ENCODE results near the gene JAML.

The JAML gene

GRCh38 chr11:118224511-118225188 lies at the start of gene JAML:
Gene JAML (minus strand): TSS chr11:118225011. CDS start chr11:118214866, 10,145 bp downstream.
- no peak for DNase-seq
- in situ Hi-C loops (cut with MboI; ENCODE audit: low pct_unique_long_range_greater_than_20kb, low sequenced_read_pairs): no loop called here

GRCh38 chr11:118274186-118274585 lies 49.4 kb upstream of the JAML start:
- in situ Hi-C loops (cut with MboI; ENCODE audit: low pct_unique_long_range_greater_than_20kb, low sequenced_read_pairs): no loop called here
- DNase-seq: no peak

DNA sequence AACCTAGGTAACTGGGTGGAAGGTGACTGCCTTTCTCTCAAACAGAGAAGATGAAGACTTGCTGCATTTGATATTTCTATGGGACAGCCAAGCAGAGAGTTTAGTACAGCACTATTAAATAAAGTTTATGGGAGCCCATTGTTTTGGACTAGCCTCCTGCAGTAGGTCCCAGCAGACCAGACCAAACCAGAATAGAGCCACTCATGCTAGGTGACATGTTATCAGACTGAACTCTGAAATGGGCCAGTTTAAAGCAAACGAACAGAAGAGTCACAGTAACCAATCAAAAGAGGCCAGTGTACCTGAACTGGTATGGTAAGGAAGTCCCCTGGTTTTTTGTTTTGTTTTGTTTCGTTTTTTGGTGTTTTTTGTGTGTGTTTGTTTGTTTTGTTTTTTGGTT lies 47.2 kb upstream of the JAML start:
- in situ Hi-C loops (cut with MboI; ENCODE audit: low pct_unique_long_range_greater_than_20kb, low sequenced_read_pairs): no loop called here

DNA sequence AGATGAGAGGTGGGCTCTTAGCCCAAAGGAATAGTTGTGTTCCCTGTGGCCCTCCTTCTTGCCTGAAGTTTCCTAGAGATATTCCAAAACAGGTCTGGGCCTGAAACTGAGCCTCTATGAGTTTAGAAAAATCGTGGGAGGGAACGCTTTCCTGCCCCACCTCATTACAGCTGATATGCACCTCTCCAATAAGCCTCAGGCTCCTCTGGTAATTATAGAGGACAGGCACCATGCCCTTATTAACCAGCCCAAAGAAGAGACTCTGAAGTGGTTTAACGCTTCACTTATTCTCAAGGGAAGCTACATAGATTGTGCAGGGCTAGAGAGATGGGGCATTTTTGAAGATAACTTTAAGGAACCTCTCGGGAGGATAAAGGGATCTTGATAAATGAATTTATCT lies 42.7 kb upstream of the JAML start:
- no peak for DNase-seq
- in situ Hi-C loops (cut with MboI; ENCODE audit: low pct_unique_long_range_greater_than_20kb, low sequenced_read_pairs): no loop called here

More for the DNA sequence above, 47.2 kb upstream of the JAML start:
- DNase-seq: no peak

GRCh38 chr11:118265954-118266353 lies 41.1 kb upstream of the JAML start:
- DNase-seq: no peak
- in situ Hi-C loops (cut with MboI; ENCODE audit: low pct_unique_long_range_greater_than_20kb, low sequenced_read_pairs): no loop called here

GRCh38 chr11:118264569-118265465 lies 40.0 kb upstream of the JAML start:
- in situ Hi-C loops (cut with MboI; ENCODE audit: low pct_unique_long_range_greater_than_20kb, low sequenced_read_pairs): no loop called here

GRCh38 chr11:118263695-118264568 lies 39.1 kb upstream of the JAML start, which contains the start of gene MPZL2:
Gene MPZL2 (minus strand): TSS chr11:118264297. CDS start chr11:118264153, 144 bp downstream.
- in situ Hi-C loops (cut with MboI; ENCODE audit: low pct_unique_long_range_greater_than_20kb, low sequenced_read_pairs): no loop called here

More at GRCh38 chr11:118264569-118265465, 40.0 kb upstream of the JAML start:
- DNase-seq: no peak

GRCh38 chr11:118263112-118263511 lies 38.3 kb upstream of the JAML start:
- no peak for DNase-seq
- in situ Hi-C loops (cut with MboI; ENCODE audit: low pct_unique_long_range_greater_than_20kb, low sequenced_read_pairs): no loop called here

More at GRCh38 chr11:118263695-118264568, 39.1 kb upstream of the JAML start, which contains the start of gene MPZL2:
- DNase-seq: peak; percentile 61

GRCh38 chr11:118260353-118260752 lies 35.5 kb upstream of the JAML start:
- no peak for DNase-seq

DNA sequence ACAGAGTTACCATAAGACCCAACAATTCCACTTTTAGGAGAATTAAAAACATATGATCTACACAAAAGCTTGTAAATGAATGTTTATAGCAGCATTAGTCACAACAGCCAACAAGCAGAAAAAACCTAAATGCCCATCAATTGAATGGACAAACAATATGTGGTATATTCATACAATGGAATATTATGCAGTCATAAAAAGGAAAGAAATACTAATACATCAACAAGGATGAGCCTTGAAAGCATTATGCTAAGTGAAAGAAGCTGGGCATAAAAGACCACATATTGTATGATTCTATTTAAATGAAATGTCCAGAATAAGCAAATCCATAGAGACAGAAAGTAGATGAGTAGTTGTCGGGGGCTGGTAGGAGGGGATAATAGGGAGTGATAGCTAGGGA lies 34.3 kb upstream of the JAML start:
- DNase-seq: no peak
- in situ Hi-C loops (cut with MboI; ENCODE audit: low pct_unique_long_range_greater_than_20kb, low sequenced_read_pairs): no loop called here

More at GRCh38 chr11:118260353-118260752, 35.5 kb upstream of the JAML start:
- in situ Hi-C loops (cut with MboI; ENCODE audit: low pct_unique_long_range_greater_than_20kb, low sequenced_read_pairs): no loop called here

GRCh38 chr11:118258410-118258809 lies 33.6 kb upstream of the JAML start:
- in situ Hi-C loops (cut with MboI; ENCODE audit: low pct_unique_long_range_greater_than_20kb, low sequenced_read_pairs): no loop called here
- peak; percentile 46 for DNase-seq

DNA sequence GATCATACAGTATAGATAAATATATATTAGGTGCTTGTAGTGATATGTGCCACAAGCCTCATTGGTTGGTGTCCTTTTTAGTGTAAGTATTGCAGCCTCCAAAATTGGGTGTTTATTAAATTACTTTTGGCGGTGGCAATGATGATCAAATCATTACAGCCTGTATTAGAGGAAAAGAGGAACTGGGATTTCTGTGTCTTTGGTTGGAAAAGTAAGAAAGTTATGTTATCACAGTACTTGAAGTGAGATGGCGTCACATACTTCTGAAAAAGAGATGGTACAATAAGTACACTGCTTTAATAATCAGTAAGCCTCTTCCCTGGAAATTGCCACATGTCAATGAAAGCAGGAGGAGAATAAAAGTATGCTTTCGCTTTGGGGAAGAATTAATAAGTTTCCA lies 27.9 kb upstream of the JAML start:
- in situ Hi-C loops (cut with MboI; ENCODE audit: low pct_unique_long_range_greater_than_20kb, low sequenced_read_pairs): no loop called here
- DNase-seq: no peak

DNA sequence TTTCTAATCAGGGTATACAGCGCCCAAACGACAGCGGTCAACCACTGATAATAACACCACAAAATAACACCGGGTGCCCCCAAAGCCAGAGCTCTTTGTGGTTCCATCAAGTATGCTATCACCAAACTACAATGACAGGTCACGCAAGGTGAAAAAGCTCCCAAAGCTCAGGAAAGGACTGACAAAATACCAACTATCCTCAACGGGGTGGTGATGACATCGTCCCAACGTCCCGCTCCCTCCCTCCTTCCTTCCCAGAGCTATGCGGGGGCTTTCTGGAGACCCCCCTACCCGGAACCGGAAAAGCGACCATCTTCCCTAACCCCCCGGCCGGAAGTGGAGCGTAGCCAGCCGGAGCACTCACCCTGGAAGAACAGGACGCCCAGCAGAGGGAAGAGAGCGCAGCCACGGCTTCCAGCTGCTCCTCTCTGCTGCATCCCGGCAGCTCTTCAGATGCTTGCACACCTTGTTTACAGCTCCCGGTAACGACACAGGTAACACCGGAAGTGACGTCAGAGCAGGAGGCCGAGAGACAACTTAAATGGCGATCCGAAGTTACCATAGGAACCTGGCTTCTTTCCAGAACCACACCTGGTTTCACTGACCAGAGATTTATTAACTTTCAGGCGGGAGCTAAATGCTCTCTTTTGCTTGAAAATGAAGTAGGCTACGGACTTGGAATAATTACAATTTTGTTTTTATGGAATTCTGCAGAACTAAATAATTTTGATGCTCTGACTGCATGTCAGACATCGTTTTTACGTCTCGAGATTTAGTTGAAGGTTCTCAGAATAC lies 27.2 kb upstream of the JAML start, which contains the start of gene MPZL3:
Gene MPZL3, minus strand, starts transcription at position 508 of the 795 bp plus-strand sequence. Its CDS starts 71 bp downstream, at position 437.
- in situ Hi-C loops (cut with MboI; ENCODE audit: low pct_unique_long_range_greater_than_20kb, low sequenced_read_pairs): no loop called here
- peak; percentile 97 for DNase-seq

DNA sequence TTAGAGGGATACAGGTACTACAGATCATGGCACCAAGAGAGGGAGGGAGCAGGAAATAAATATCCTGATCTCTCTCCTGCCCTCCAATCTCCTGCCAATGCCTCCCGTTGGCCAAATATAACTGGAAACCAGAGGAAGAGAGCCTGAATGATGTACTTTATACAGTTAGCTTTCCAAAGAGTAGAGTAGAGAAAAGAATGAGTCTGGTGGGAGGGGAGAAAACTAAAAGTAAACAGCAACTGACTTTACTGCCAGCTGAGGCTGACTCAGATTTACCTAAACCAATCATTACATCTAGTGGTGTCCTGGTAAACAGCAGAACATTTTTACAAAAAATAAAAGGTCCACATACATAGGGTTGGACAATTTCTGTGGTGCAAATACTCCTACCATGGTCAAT lies 22.2 kb upstream of the JAML start:
- no peak for DNase-seq
- in situ Hi-C loops (cut with MboI; ENCODE audit: low pct_unique_long_range_greater_than_20kb, low sequenced_read_pairs): no loop called here

- no peak for DNase-seq
- in situ Hi-C loops (cut with MboI; ENCODE audit: low pct_unique_long_range_greater_than_20kb, low sequenced_read_pairs): no loop called here
These were observed 21.2 kb upstream of the JAML start for GRCh38 chr11:118245936-118246562.

- in situ Hi-C loops (cut with MboI; ENCODE audit: low pct_unique_long_range_greater_than_20kb, low sequenced_read_pairs): no loop called here
- no peak for DNase-seq
These were observed 19.4 kb upstream of the JAML start for GRCh38 chr11:118243993-118244762.

- in situ Hi-C loops (cut with MboI; ENCODE audit: low pct_unique_long_range_greater_than_20kb, low sequenced_read_pairs): no loop called here
- no peak for DNase-seq
These were observed 18.4 kb upstream of the JAML start for GRCh38 chr11:118243161-118243560.

Measured in KBM-7 (cell line).